SK-N-SH (cell line): ENCODE results near the gene OR5C1. TPM values are rescaled to one million over a fixed set of nuclear protein-coding genes. Genes with fewer than 3 reads are reported as not detected.

ENCODE experiments used
- CTCF ChIA-PET: fragments of 300-600, 350-600 bp; formaldehyde crosslinking; extraction: SDS; loops from one replicate; lab custom pipeline; 2021; lab: Yijun Ruan, JAX
- POLR2A ChIA-PET: fragments of 350-600 bp; sonication (Branson Sonifier 250); formaldehyde crosslinking; extraction: SDS; loops from one replicate; lab custom pipeline; 2020; ENCODE audit warnings: antibody characterized with exemption, inconsistent platforms; lab: Yijun Ruan, JAX
- DNase-seq: peaks from one replicate; pipeline ENCODE4 v3.0.0; 2012
- H2AFZ ChIP-seq: fragments of 200-600 bp; sonication (generic); 2 replicates; pipeline ENCODE4 v1.8.1; 2016; ENCODE audit warnings: antibody characterized with exemption, mild to moderate bottlenecking, low read depth
- H3F3A ChIP-seq: fragments of 200-600 bp; sonication (generic); replicated peaks from 2 replicates; pipeline ENCODE3; 2016; ENCODE audit warnings: antibody characterized with exemption, mild to moderate bottlenecking; ENCODE audit not compliant: insufficient read depth
- H3K27ac ChIP-seq, 2 experiments: fragments of 200-500 bp in 1 of 2; fragments of 200-600 bp in 1 of 2; sonication (Bioruptor generic) in 1 of 2; sonication (generic), shearing (Covaris generic) in 1 of 2; 2 replicates each; pipeline versions ENCODE4 v1.5.1 to v1.6.1; 2014 to 2016; ENCODE audit warnings: low read depth in 2 of 2, inconsistent platforms in 1 of 2, low read length in 1 of 2, mild to moderate bottlenecking in 1 of 2, mixed read lengths in 1 of 2
- H3K27me3 ChIP-seq: fragments of 200-600 bp; sonication (generic), shearing (Covaris generic); 2 replicates; pipeline ENCODE4 v1.6.1; 2016; ENCODE audit warnings: mixed run types; ENCODE audit not compliant: insufficient read depth
- H3K36me3 ChIP-seq, 2 experiments: fragments of 200-500 bp in 1 of 2; fragments of 200-600 bp in 1 of 2; sonication (Bioruptor generic) in 1 of 2; sonication (generic) in 1 of 2; replicated peaks in 1 of 2; 2 replicates each; pipeline versions ENCODE3 to v1.5.1; 2014 to 2016; ENCODE audit warnings: low read length in 1 of 2, mild to moderate bottlenecking in 1 of 2; ENCODE audit not compliant: insufficient read depth in 2 of 2, control insufficient read depth in 1 of 2
- H3K4me1 ChIP-seq, 2 experiments: fragments of 200-500 bp in 1 of 2; fragments of 200-600 bp in 1 of 2; sonication (Bioruptor generic) in 1 of 2; sonication (generic), shearing (Covaris generic) in 1 of 2; 2 replicates each; pipeline versions ENCODE4 v1.5.1 to v1.6.1; 2014 to 2016; ENCODE audit warnings: low read depth in 1 of 2, low read length in 1 of 2, mixed run types in 1 of 2; ENCODE audit not compliant: insufficient read depth in 2 of 2, control insufficient read depth in 1 of 2
- H3K4me2 ChIP-seq: fragments of 200-600 bp; sonication (generic), shearing (Covaris generic); 2 replicates; pipeline ENCODE4 v1.6.1; 2017; ENCODE audit warnings: mixed run types
- H3K4me3 ChIP-seq, 2 experiments: fragments of 200-500 bp in 1 of 2; fragments of 200-600 bp in 1 of 2; sonication (Bioruptor generic) in 1 of 2; sonication (generic), shearing (Covaris generic) in 1 of 2; 2 replicates each; pipeline versions ENCODE4 v1.5.1 to v1.8.1; 2014 to 2016; ENCODE audit warnings: low read depth in 2 of 2, inconsistent platforms in 1 of 2, low read length in 1 of 2, mild to moderate bottlenecking in 1 of 2, mixed read lengths in 1 of 2, moderate library complexity in 1 of 2
- H3K79me2 ChIP-seq: fragments of 200-600 bp; sonication (generic); 2 replicates; pipeline ENCODE4 v1.8.1; 2017; ENCODE audit warnings: mild to moderate bottlenecking; ENCODE audit not compliant: insufficient read depth
- H3K9ac ChIP-seq: fragments of 200-600 bp; sonication (generic); 2 replicates; pipeline ENCODE4 v1.6.1; 2017; ENCODE audit warnings: mixed run types
- H3K9me2 ChIP-seq: fragments of 200-600 bp; sonication (generic); 2 replicates; pipeline ENCODE4 v1.6.1; 2017; ENCODE audit warnings: mixed run types
- H3K9me3 ChIP-seq: fragments of 200-600 bp; sonication (generic); 2 replicates; pipeline ENCODE4 v1.6.1; 2017; ENCODE audit warnings: mixed run types, mild to moderate bottlenecking, moderate library complexity
- H4K20me1 ChIP-seq: fragments of 200-600 bp; sonication (generic); 2 replicates; pipeline ENCODE4 v1.6.1; 2017; ENCODE audit warnings: mild to moderate bottlenecking, mixed run types; ENCODE audit not compliant: insufficient read depth
- CHD2 ChIP-seq: fragments of 150-350 bp; IDR thresholded peaks from 2 replicates; pipeline ENCODE4 v1.6.1; 2018; ENCODE audit warnings: low read length; ENCODE audit not compliant: partially characterized antibody
- CTCF ChIP-seq: fragments of 200-600 bp; sonication (generic); IDR thresholded peaks from 2 replicates; pipeline ENCODE4 v1.6.1; 2017; ENCODE audit warnings: antibody characterized with exemption, mild to moderate bottlenecking, moderate library complexity
- EP300 ChIP-seq, 2 experiments: IDR thresholded peaks; 2 replicates each; pipeline versions ENCODE4 v1.4.0 to v1.6.1; 2012; ENCODE audit warnings: borderline replicate concordance in 1 of 2, low read depth in 1 of 2, low read length in 1 of 2
- EZH2phosphoT487 ChIP-seq: fragments of 200-600 bp; sonication (generic); IDR thresholded peaks from 2 replicates; pipeline ENCODE4 v1.6.1; 2017; ENCODE audit warnings: low read depth, mixed run types, mild to moderate bottlenecking, antibody characterized with exemption, moderate library complexity, borderline replicate concordance
- FOSL2 ChIP-seq: IDR thresholded peaks from 2 replicates; pipeline ENCODE4 v1.4.0; 2012; ENCODE audit warnings: low read depth, mild to moderate bottlenecking, moderate library complexity, borderline replicate concordance
- FOXJ3 ChIP-seq: sonication (generic); formaldehyde crosslinking; IDR thresholded peaks from 2 replicates; pipeline ENCODE4 v1.5.1; 2020; ENCODE audit warnings: mild to moderate bottlenecking, missing genetic modification reagents
- MEF2A ChIP-seq: IDR thresholded peaks from 2 replicates; pipeline ENCODE4 v1.4.0; 2012; ENCODE audit warnings: low read depth, borderline replicate concordance
- MXI1 ChIP-seq: IDR thresholded peaks from 2 replicates; pipeline ENCODE4 v1.6.1; 2012; ENCODE audit warnings: mild to moderate bottlenecking, low read depth, low read length, improper control_type of control experiment
- NFIC ChIP-seq: IDR thresholded peaks from 2 replicates; pipeline ENCODE4 v1.4.0; 2012; ENCODE audit warnings: borderline replicate concordance
- NRF1 ChIP-seq: IDR thresholded peaks from 2 replicates; pipeline ENCODE4 v1.6.1; 2012; ENCODE audit warnings: low read depth, mild to moderate bottlenecking, low read length
- PBX3 ChIP-seq: IDR thresholded peaks from 2 replicates; pipeline ENCODE4; 2012
- RAD21 ChIP-seq: IDR thresholded peaks from 2 replicates; pipeline ENCODE4 v1.6.1; 2012; ENCODE audit warnings: mild to moderate bottlenecking, low read length
- RFX5 ChIP-seq: IDR thresholded peaks from 2 replicates; pipeline ENCODE4 v1.6.1; 2012; ENCODE audit warnings: mild to moderate bottlenecking, improper control_type of control experiment, low read length
- TAF1 ChIP-seq: IDR thresholded peaks from 2 replicates; pipeline ENCODE4 v1.6.1; 2012; ENCODE audit warnings: low read depth, mild to moderate bottlenecking, low read length, moderate library complexity, borderline replicate concordance
- USF2 ChIP-seq: fragments of 150-350 bp; IDR thresholded peaks from 2 replicates; pipeline ENCODE4 v1.6.1; 2017; ENCODE audit warnings: antibody characterized with exemption, low read length, low read depth, borderline replicate concordance
- ZBTB33 ChIP-seq: IDR thresholded peaks from 2 replicates; pipeline ENCODE4 v1.4.0; 2012; ENCODE audit warnings: low read depth, borderline replicate concordance
- WGBS: methylation state at CpG from one replicate; pipeline ENCODE4 v1.1.6; 2017; ENCODE audit warnings: low lambda C conversion rate; 5-methylcytosine and 5-hydroxymethylcytosine counted together
- polyA plus RNA-seq, 3 experiments: library from polyadenylated mRNA; depleted of rRNA; stranded (reverse); fragments of >200 nt; gene quantifications; 2 replicates each; pipeline ENCODE4 v1.2.3, GENCODE V29; 2012

Gene OR5C1
- polyA plus RNA-seq, 1 of the 3 experiments (the other 2 are of a cell fraction): not detected

GRCh38 chr9:122812736-122813135 is 24.0 kb downstream of the OR5C1 start:
- Histone ChIP-seq H4K20me1 (0 out of 2 replicates have a peak, but pooled peaks cover 3% of the 10 kb centered on the region), H3K9me3 (no peaks in the 10 kb centered on the region), H3K79me2 (0 out of 2 replicates have a peak, but pooled peaks cover 3% of the 10 kb centered on the region), H3K27me3 (no peaks in the 10 kb centered on the region), H3F3A (no peaks in the 10 kb centered on the region), H3K9ac (no peak overlapping the region), H3K36me3 (peaks cover 9 to 21% of the 10 kb centered on the region in 2 experiments), H3K4me1 (peaks cover 0 to 5% of the 10 kb centered on the region in 2 experiments; a peak in 1 of 4 replicates), H3K4me2 (no peak overlapping the region), H3K27ac (no peak overlapping the region), H3K9me2 (no peaks in the 10 kb centered on the region), H2AFZ (no peak overlapping the region), H3K4me3 (no peak overlapping the region)
- TF ChIP-seq MEF2A (no peak), PBX3 (no peak), RFX5 (no peak), CTCF (no peak), NFIC (no peak), FOXJ3 (no peak), USF2 (no peak), RAD21 (no peak)
- no peak for DNase-seq
- ChIA-PET POLR2A (no interaction called here), CTCF (interaction anchor here (1.2 to 9.9 kb wide), 2 partner anchors 349 to 714 kb away, joined by 3 to 77 read pairs; no protein-coding TSS in a partner anchor)
- WGBS: 93% methylated on average over 3 of the region's 4 CpGs

- ChIA-PET POLR2A (no interaction called here), CTCF (interaction anchor here (1.4 kb wide), 1 partner anchor 350 kb away, joined by 3 read pairs; no protein-coding TSS in a partner anchor)
- peaks cover 0 to 10% of the 10 kb centered on the region in 2 experiments; a peak in 1 of 4 replicates for H3K4me1 ChIP-seq
- no peak overlapping the region for H3K4me2 ChIP-seq
- WGBS: 85% methylated on average over 6 of the region's 6 CpGs
- no peaks in the 10 kb centered on the region for H3K27me3 ChIP-seq
- no peaks in the 10 kb centered on the region for H3K9me3 ChIP-seq
- H3K79me2 ChIP-seq: peaks cover 15% of the 10 kb centered on the region
- H3K9me2 ChIP-seq: no peaks in the 10 kb centered on the region
- peaks cover 13% of the 10 kb centered on the region for H3F3A ChIP-seq
- peaks cover 24 to 32% of the 10 kb centered on the region in 2 experiments for H3K36me3 ChIP-seq
- H4K20me1 ChIP-seq: peaks cover 11% of the 10 kb centered on the region
- no peak overlapping the region for H3K27ac ChIP-seq
- no peak overlapping the region for H3K9ac ChIP-seq
- H2AFZ ChIP-seq: no peak overlapping the region
- DNase-seq: no peak
- no peak overlapping the region for H3K4me3 ChIP-seq
- TF ChIP-seq FOXJ3 (no peak), FOSL2 (no peak), CTCF (no peak), EZH2phosphoT487 (no peak), ZBTB33 (no peak), CHD2 (no peak), MXI1 (no peak), TAF1 (no peak), NRF1 (no peak), NFIC (no peak), EP300 (IDR thresholded peaks at IDR 0.05; ENCODE audit: borderline replicate concordance in 1 of 2, low read depth in 1 of 2, low read length in 1 of 2) (no peak), RAD21 (no peak)
These were observed 25.8 kb downstream of the OR5C1 start for GRCh38 chr9:122814545-122814944.
